Hepatocyte (in vitro differentiated cells): ENCODE results near the gene DAPK2. TPM values are rescaled to one million over a fixed set of nuclear protein-coding genes. Genes with fewer than 3 reads are reported as not detected.
A peak's percentile ranks its signal among the peaks of the same experiment; 100 is the strongest.
"Not testable (repeated sequence)": the region's sequence is repeated elsewhere in the genome, so short reads cannot be mapped to it uniquely, and the experiment has no call there.

Source experiments
- DNase-seq: peaks from one replicate; pipeline ENCODE4 v3.0.0-alpha.2; 2016; ENCODE audit warnings: low spot score
- H2AFZ ChIP-seq: fragments of 200-600 bp; sonication (generic); 2 replicates; pipeline ENCODE4 v1.6.0; 2016; ENCODE audit warnings: antibody characterized with exemption, mild to moderate bottlenecking
- H3K27ac ChIP-seq: fragments of 200-600 bp; sonication (generic); 2 replicates; pipeline ENCODE4 v1.5.1; 2016; ENCODE audit warnings: mild to moderate bottlenecking
- H3K27me3 ChIP-seq: fragments of 200-600 bp; sonication (generic); 2 replicates; pipeline ENCODE4 v1.6.1; 2016
- H3K36me3 ChIP-seq: fragments of 200-600 bp; sonication (generic); replicated peaks from 2 replicates; pipeline ENCODE4 v1.5.1; 2016; ENCODE audit warnings: low read depth; ENCODE audit not compliant: insufficient read depth
- H3K4me1 ChIP-seq: fragments of 200-600 bp; sonication (generic); 2 replicates; pipeline ENCODE4 v1.5.1; 2016; ENCODE audit warnings: mild to moderate bottlenecking, moderate library complexity; ENCODE audit not compliant: insufficient read depth
- H3K4me2 ChIP-seq: fragments of 200-600 bp; sonication (generic); 2 replicates; pipeline ENCODE4 v1.6.0; 2016
- H3K4me3 ChIP-seq: fragments of 200-600 bp; sonication (generic); 2 replicates; pipeline ENCODE4 v1.5.1; 2016; ENCODE audit warnings: mild to moderate bottlenecking
- H3K79me2 ChIP-seq: fragments of 200-600 bp; sonication (generic); 2 replicates; pipeline ENCODE4 v1.6.0; 2017; ENCODE audit warnings: mild to moderate bottlenecking
- H3K9me2 ChIP-seq: fragments of 200-600 bp; sonication (generic); replicated peaks from 2 replicates; pipeline ENCODE4 v1.6.0; 2017; ENCODE audit warnings: mild to moderate bottlenecking; ENCODE audit not compliant: insufficient read depth
- H3K9me3 ChIP-seq: fragments of 200-600 bp; sonication (generic); 2 replicates; pipeline ENCODE4 v1.5.1; 2016; ENCODE audit warnings: low read depth, mild to moderate bottlenecking
- H4K20me1 ChIP-seq: fragments of 200-600 bp; sonication (generic); 2 replicates; pipeline ENCODE4 v1.6.0; 2016; ENCODE audit warnings: mild to moderate bottlenecking; ENCODE audit not compliant: insufficient read depth, poor library complexity, severe bottlenecking
- EZH2 ChIP-seq: fragments of 200-600 bp; sonication (generic); IDR thresholded peaks from 2 replicates; pipeline ENCODE4 v1.6.1; 2016; ENCODE audit warnings: antibody characterized with exemption, mild to moderate bottlenecking, borderline replicate concordance
- EZH2phosphoT487 ChIP-seq: fragments of 200-600 bp; sonication (generic); IDR thresholded peaks from one replicate; pipeline ENCODE4 v1.6.1; 2018; ENCODE audit warnings: antibody characterized with exemption, mild to moderate bottlenecking, low read depth, moderate library complexity; ENCODE audit not compliant: unreplicated experiment, severe bottlenecking
- WGBS: methylation state at CpG from one replicate; pipeline ENCODE4 v1.1.6; 2016; ENCODE audit warnings: low lambda C conversion rate; ENCODE audit errors: missing lambda C conversion rate; 5-methylcytosine and 5-hydroxymethylcytosine counted together
- polyA plus RNA-seq: library from polyadenylated mRNA; unstranded; fragments of >200 nt; fragmentation: Nextera tagmentation; extraction: Ambion mirVana; gene quantifications from 2 replicates; pipeline ENCODE4 v1.2.1, GENCODE V29; 2016
- total RNA-seq: library from RNA; depleted of rRNA; stranded (reverse); fragments of >200 nt; gene quantifications from 2 replicates; pipeline ENCODE4 v1.2.3, GENCODE V29; 2014
- TF ChIP-seq, protein P1 (sequence below): fragments of 200-600 bp; sonication (generic); IDR thresholded peaks from 2 replicates; pipeline ENCODE4 v1.5.1; 2016; ENCODE audit warnings: antibody characterized with exemption, mild to moderate bottlenecking; ENCODE audit not compliant: poor library complexity

The DAPK2 gene
- total and polyA plus RNA-seq, 2 experiments from 2014 or later: 4.9 to 5.1 TPM

DNA sequence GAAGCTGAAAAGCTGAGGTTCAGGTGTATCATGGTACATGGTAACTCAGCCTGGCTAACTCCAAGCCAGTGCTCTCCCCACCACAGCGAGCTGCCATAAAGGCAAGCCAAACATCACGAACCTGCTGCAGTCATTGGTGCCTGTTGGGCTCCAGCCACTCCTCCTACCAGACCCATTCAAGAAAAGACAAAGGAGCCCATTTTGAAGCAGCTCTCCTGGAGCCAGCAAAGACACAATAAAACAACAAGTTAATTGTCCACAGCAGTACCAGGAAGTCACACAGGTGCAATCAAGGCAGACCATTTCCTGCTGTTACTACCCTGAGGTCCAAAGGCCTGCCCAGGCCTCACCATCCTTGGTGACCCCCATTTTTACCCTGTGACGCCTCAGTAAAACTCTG lies 77.6 kb downstream of the DAPK2 start:
- Histone ChIP-seq H3K27ac (peak overlapping the region; percentile 93), H3K9me2 (no peaks in the 10 kb centered on the region), H3K4me1 (peaks cover 28% of the 10 kb centered on the region), H3K79me2 (no peaks in the 10 kb centered on the region), H3K27me3 (no peaks in the 10 kb centered on the region), H3K4me3 (no peak overlapping the region), H4K20me1 (no peaks in the 10 kb centered on the region), H3K4me2 (no peak overlapping the region), H3K9me3 (no peaks in the 10 kb centered on the region), H2AFZ (no peak overlapping the region), H3K36me3 (no peaks in the 10 kb centered on the region)
- 81% methylated on average over 3 of the region's 3 CpGs for WGBS
- no peak for TF ChIP-seq EZH2phosphoT487
- no peak for TF ChIP-seq EZH2
- no peak for DNase-seq

DNA sequence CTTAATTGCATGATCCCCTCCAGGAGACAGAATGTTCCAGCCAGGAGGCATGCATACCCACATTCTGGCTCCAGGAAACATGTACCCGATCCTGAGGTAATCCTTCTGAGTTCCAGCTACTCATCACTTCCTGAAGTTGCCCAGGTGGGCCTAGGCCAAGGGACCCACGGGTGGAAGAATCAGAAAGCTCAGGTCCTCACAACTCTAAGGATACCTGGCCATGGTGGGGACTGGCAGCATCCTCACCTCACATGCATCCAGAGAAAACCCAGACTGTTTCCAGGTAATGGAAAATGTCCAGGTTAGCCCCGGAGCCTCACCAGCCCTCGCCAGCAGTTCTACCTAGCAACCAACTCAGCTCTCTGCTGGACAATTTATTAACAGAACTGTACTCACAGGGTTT lies 78.2 kb downstream of the DAPK2 start:
- Histone ChIP-seq H3K36me3 (no peaks in the 10 kb centered on the region), H3K4me3 (no peak overlapping the region), H3K79me2 (no peaks in the 10 kb centered on the region), H3K9me2 (no peaks in the 10 kb centered on the region), H3K27me3 (no peaks in the 10 kb centered on the region), H2AFZ (no peak overlapping the region), H3K4me1 (peaks cover 28% of the 10 kb centered on the region), H3K9me3 (no peaks in the 10 kb centered on the region), H4K20me1 (no peaks in the 10 kb centered on the region), H3K27ac (peak overlapping the region; percentile 93), H3K4me2 (no peak overlapping the region)
- DNase-seq: no peak
- TF ChIP-seq, protein P1, sequence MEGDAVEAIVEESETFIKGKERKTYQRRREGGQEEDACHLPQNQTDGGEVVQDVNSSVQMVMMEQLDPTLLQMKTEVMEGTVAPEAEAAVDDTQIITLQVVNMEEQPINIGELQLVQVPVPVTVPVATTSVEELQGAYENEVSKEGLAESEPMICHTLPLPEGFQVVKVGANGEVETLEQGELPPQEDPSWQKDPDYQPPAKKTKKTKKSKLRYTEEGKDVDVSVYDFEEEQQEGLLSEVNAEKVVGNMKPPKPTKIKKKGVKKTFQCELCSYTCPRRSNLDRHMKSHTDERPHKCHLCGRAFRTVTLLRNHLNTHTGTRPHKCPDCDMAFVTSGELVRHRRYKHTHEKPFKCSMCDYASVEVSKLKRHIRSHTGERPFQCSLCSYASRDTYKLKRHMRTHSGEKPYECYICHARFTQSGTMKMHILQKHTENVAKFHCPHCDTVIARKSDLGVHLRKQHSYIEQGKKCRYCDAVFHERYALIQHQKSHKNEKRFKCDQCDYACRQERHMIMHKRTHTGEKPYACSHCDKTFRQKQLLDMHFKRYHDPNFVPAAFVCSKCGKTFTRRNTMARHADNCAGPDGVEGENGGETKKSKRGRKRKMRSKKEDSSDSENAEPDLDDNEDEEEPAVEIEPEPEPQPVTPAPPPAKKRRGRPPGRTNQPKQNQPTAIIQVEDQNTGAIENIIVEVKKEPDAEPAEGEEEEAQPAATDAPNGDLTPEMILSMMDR: no peak
- TF ChIP-seq EZH2phosphoT487 (no peak), EZH2 (no peak)
- 81% methylated on average over 4 of the region's 4 CpGs for WGBS

DNA sequence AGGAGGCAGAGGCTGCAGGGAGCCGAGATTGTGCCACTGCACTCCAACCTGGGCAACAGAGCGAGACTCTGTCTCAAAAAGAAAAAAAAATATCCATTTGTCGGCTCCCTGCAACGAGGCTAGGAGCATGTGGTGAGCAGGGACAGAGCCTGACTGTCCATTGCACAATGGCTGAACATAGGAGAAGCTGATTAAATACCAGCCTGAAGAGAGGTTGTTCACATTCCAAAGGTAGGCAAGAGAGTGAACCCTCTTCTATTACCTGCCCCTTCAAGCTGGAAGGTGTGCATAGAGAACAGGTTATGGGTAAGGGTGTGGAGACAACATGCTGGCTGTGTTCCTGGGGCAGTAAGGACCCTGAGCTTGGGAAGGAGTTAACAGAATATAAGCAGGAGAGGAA lies 78.7 kb downstream of the DAPK2 start:
- Histone ChIP-seq H3K9me3 (no peaks in the 10 kb centered on the region), H3K9me2 (no peaks in the 10 kb centered on the region), H3K27me3 (no peaks in the 10 kb centered on the region), H3K36me3 (no peaks in the 10 kb centered on the region), H3K4me2 (peak overlapping the region; percentile 33), H3K4me3 (no peak overlapping the region), H3K27ac (peak overlapping the region; percentile 93), H3K4me1 (peaks cover 28% of the 10 kb centered on the region), H2AFZ (no peak overlapping the region), H3K79me2 (no peaks in the 10 kb centered on the region), H4K20me1 (no peaks in the 10 kb centered on the region)
- WGBS: 83% methylated on average over 4 of the region's 4 CpGs
- DNase-seq: no peak
- TF ChIP-seq, protein P1: no peak
- TF ChIP-seq EZH2 (no peak), EZH2phosphoT487 (no peak)

DNA sequence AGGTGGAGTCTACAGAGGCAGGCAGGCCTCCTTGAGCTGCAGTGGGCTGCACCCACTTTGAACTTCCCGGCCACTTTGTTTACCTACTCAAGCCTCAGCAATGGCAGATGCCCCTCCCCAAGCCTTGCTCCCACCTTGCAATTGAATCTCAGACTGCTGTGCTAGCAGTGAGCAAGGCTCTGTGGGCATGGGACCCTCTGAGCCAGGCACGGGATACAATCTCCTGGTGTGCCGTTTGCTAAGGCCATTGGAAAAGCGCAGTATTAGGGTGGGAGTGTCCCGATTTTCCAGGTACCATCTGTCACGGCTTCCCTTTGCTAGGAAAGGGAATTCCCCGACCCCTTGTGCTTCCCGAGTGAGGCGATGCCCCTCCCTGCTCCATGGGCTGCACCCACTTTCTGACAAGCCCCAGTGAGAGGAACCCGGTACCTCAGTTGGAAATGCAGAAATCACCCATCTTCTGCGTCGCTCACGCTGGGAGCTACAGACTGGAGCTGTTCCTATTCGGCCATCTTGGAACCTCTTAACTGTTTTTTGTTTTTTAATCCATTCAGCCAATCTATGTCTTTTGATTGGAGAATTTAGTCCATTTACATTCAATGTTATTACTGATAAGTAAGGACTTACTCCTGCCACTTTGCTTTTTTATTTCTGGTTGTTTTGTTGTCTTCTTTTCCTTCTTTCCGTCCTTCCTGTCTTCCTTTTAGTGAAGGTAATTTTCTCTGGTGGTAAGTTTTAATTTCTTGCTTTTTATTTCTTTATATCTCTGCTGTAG lies 83.2 kb downstream of the DAPK2 start:
- WGBS: 96% methylated on average over 15 of the region's 15 CpGs
- not testable (repeated sequence) for H3K4me1 ChIP-seq, H3K79me2 ChIP-seq, H2AFZ ChIP-seq, H3K36me3 ChIP-seq, H3K9me2 ChIP-seq, H3K4me3 ChIP-seq, DNase-seq, H3K9me3 ChIP-seq, H4K20me1 ChIP-seq, H3K27ac ChIP-seq, H3K27me3 ChIP-seq, H3K4me2 ChIP-seq
